T47D (cell line): ENCODE data around the gene NRTN.
"Not testable (repeated sequence)": the region's sequence is repeated elsewhere in the genome, so short reads cannot be mapped to it uniquely, and the experiment has no call there.

Experiments
- DNase-seq, 2 experiments: peaks; one replicate each; pipeline versions ENCODE4 v3.0.0 to v3.0.0-alpha.2; 2011 to 2012; ENCODE audit warnings: low read depth in 1 of 2, low spot score in 1 of 2
- JUND ChIP-seq: IDR thresholded peaks from 2 replicates; pipeline ENCODE4 v1.6.1; 2012; ENCODE audit warnings: low read depth
- in situ Hi-C: cut with HindIII; loops from 2 replicates; pipeline ENCODE4 v1.10.0; 2016; ENCODE audit warnings: low sequenced_read_pairs, low pct_unique_long_range_greater_than_20kb

Gene NRTN

GRCh38 chr19:5857203-5858081 is 52.6 kb downstream of the NRTN start:
- in situ Hi-C loops = no loop called here
- TF ChIP-seq JUND = no peak

DNA sequence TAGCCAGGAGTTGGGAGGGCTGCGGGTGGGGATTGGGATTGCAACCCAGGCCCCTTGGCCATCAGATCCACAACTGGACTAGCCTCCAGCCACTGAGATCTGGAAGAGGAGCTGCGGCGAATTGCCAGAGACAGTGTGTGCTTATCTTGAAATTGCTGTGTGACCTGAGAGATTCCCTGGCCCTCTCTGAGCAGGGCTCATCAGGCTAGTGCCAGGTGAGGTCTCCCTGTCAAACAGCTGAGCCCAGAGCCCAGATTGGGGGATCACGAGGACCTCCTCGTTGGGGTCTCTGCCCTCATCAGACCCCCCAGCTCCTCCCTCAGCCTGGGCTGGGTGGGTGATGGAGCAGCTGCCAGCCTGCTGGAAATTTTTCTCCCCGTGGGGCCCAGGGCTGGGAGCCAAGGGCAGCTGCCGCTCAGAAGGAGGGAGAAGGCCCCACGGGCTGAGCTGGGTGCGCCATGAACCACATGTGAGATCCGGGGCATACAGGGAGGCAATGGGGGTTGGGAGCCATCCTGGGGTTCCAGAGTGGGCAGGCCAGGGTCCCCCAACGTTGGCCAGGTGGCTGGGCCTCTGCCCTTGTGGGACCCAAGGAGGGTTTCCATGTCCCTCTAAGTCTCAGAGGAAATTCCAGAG is 58.3 kb downstream of the NRTN start:
- DNase-seq = no peak
- in situ Hi-C loops = no loop called here

More at GRCh38 chr19:5857203-5858081, 52.6 kb downstream of the NRTN start:
- DNase-seq = no peak

GRCh38 chr19:5864013-5864720 is 59.3 kb downstream of the NRTN start:
- TF ChIP-seq JUND = no peak
- in situ Hi-C loops = no loop called here

More for the DNA sequence above, 58.3 kb downstream of the NRTN start:
- no peak for TF ChIP-seq JUND

DNA sequence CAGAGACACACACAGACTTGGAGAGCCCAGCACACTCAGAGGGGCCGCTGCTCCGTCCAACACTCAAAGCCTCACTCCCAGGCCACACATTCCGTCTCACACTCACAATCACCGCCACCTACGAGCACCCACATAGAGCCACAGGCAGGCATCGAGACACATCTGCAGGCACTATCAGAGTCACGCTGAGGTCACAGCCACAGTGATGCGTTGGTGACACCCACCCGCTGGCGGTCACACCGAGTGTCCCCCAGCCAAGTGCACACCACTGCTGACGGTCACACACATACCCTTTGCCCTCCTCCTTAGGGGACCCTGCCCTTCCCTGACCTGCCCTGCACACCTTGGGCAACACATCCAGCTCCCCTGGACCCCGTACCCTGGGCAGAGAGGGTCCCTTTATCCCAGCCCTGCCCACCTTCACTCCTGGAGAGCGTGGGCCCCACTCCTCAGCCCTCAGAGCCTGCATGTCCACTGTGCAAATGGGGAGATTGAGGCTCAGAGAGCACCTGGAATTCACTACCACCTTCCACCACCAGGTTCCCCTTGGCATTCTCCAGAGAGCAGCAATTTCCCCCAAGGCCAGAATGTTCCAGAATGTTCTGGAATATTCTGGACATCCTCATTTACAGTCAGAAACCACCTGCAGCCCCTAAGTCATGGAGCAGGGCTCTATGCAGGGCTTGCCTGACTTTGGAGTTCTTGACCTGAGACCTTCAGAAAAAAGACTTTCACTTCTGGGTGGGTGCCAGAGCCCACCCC is 60.0 kb downstream of the NRTN start:
- in situ Hi-C loops = no loop called here
- no peak for TF ChIP-seq JUND
- DNase-seq = peak in 1 of 2 experiments; percentile 31

More at GRCh38 chr19:5864013-5864720, 59.3 kb downstream of the NRTN start:
- DNase-seq = no peak

DNA sequence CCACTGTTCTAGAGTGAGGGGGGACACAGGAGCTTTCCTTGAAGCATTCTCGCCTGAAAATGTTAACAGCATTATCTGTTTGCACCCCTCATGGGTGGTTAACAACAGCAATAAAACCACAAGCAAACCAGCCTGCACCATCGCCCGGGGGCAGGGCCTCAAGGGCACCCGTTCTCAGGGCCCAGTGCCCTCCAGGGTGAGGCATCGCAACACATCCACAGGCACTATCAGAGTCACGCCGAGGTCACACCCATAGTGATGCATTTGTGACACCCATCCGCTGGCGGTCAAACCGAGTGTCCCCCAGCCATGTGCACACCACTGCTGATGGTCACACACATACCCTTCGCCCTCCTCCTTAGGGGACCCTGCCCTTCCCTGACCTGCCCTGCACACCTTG is 60.9 kb downstream of the NRTN start:
- in situ Hi-C loops = no loop called here
- no peak for TF ChIP-seq JUND
- no peak for DNase-seq

GRCh38 chr19:5867201-5868136 is 62.6 kb downstream of the NRTN start:
- in situ Hi-C loops = no loop called here
- TF ChIP-seq JUND = no peak
- no peak for DNase-seq

- no peak for TF ChIP-seq JUND
- no peak for DNase-seq
- in situ Hi-C loops = no loop called here
Measured at GRCh38 chr19:5870986-5871394, 66.1 kb downstream of the NRTN start.

- no peak for TF ChIP-seq JUND
- DNase-seq = no peak
- in situ Hi-C loops = no loop called here
Measured at GRCh38 chr19:5873617-5874199, 68.8 kb downstream of the NRTN start.

GRCh38 chr19:5874496-5874895 is 69.6 kb downstream of the NRTN start:
- in situ Hi-C loops, DNase-seq: not testable (repeated sequence)

- DNase-seq = no peak
- in situ Hi-C loops = no loop called here
- no peak for TF ChIP-seq JUND
Measured at GRCh38 chr19:5877427-5877826, 72.6 kb downstream of the NRTN start.

DNA sequence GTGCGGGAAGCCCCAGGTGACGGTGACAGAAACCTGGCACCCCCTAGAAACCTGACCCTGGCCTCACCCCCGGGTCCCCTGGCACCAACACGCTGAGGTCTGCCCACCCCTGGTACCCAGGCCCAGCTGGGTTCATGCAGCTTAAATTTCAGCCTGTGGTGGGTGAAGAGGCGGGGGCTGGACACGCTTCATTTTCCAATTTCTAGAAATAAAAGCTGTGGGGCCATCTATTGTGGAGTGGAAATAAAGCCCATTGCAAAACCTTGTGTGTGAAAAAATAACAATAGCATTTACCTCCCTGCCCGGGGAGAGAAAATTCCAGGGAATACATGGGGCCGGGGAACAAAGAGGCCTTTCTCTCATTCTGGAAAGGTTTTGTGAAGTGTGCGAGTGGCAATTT is 73.0 kb downstream of the NRTN start:
- DNase-seq = no peak
- in situ Hi-C loops = no loop called here
- no peak for TF ChIP-seq JUND
